Measurements from ENCODE around the gene JAK1. TPM values are rescaled to one million over a fixed set of nuclear protein-coding genes. Genes with fewer than 3 reads are reported as not detected.

JAK1 gene
- total and polyA plus RNA-seq, 9 of the 15 experiments (the other 6 are each of a cell fraction or from before 2014, with no cell fraction given), result 9.7 to 44.1 (median 42.5) TPM

GRCh38 chr1:64948905-64949833, 17.2 kb downstream of the JAK1 start (continued):
- TF ChIP-seq SAFB2 (IDR thresholded peaks at IDR 0.05; ENCODE audit: borderline replicate concordance, low read depth, low read length, severe bottlenecking), result no peak
- TF ChIP-seq, protein P1, sequence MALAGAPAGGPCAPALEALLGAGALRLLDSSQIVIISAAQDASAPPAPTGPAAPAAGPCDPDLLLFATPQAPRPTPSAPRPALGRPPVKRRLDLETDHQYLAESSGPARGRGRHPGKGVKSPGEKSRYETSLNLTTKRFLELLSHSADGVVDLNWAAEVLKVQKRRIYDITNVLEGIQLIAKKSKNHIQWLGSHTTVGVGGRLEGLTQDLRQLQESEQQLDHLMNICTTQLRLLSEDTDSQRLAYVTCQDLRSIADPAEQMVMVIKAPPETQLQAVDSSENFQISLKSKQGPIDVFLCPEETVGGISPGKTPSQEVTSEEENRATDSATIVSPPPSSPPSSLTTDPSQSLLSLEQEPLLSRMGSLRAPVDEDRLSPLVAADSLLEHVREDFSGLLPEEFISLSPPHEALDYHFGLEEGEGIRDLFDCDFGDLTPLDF (CRISPR knock-in tag; IDR thresholded peaks at IDR 0.05), result no peak
- no peak for TF ChIP-seq ZNF197 (CRISPR knock-in tag; IDR thresholded peaks at IDR 0.05; ENCODE audit: low read depth)
- no peak for TF ChIP-seq NBN (IDR thresholded peaks at IDR 0.05; ENCODE audit: low read depth)
- TF ChIP-seq NFXL1 (CRISPR knock-in tag; IDR thresholded peaks at IDR 0.05), result no peak
- TF ChIP-seq ILK (tag; IDR thresholded peaks at IDR 0.05; ENCODE audit: borderline replicate concordance, low read depth), result no peak
- TF ChIP-seq RB1 (IDR thresholded peaks at IDR 0.05; ENCODE audit: low read depth), result no peak
- no peak for TF ChIP-seq HBP1 (CRISPR knock-in tag; IDR thresholded peaks at IDR 0.05)
- TF ChIP-seq CHD1 (IDR thresholded peaks at IDR 0.05; ENCODE audit: low read length), result no peak
- no peak for TF ChIP-seq ZNF444 (CRISPR knock-in tag; IDR thresholded peaks at IDR 0.05)
- 0 out of 2 replicates have a peak, but pooled peaks have one; percentile 39 for TF ChIP-seq ZNF766 (CRISPR knock-in tag; conservative IDR thresholded peaks at IDR 0.05)
- no peak for TF ChIP-seq HNRNPUL1 (IDR thresholded peaks at IDR 0.05; ENCODE audit: low read length)
- TF ChIP-seq GTF2F1 (IDR thresholded peaks at IDR 0.05; ENCODE audit: low read depth, low read length), result no peak
- TF ChIP-seq ETV6 (IDR thresholded peaks at IDR 0.05; ENCODE audit: borderline replicate concordance in 1 of 2, low read depth in 2 of 2, low read length in 1 of 2), result no peak
- TF ChIP-seq ETV6 (CRISPR knock-in tag; IDR thresholded peaks at IDR 0.05; ENCODE audit: borderline replicate concordance), result no peak
- TF ChIP-seq ZNF717 (CRISPR knock-in tag; IDR thresholded peaks at IDR 0.05), result no peak
- TF ChIP-seq UBTF (IDR thresholded peaks at IDR 0.05; ENCODE audit: borderline replicate concordance in 1 of 2, low read depth in 2 of 2, low read length in 2 of 2), result no peak
- no peak for TF ChIP-seq TSC22D4 (tag; IDR thresholded peaks at IDR 0.05)
- TF ChIP-seq MYBL2 (IDR thresholded peaks at IDR 0.05; ENCODE audit: low read depth), result no peak
- no peak for TF ChIP-seq MYBL2 (CRISPR knock-in tag; IDR thresholded peaks at IDR 0.05; ENCODE audit: borderline replicate concordance)
- TF ChIP-seq POLR2H (tag; IDR thresholded peaks at IDR 0.05; ENCODE audit: low read depth), result peak; percentile 65
- no peak for TF ChIP-seq PHB (CRISPR knock-in tag; IDR thresholded peaks at IDR 0.05)
- TF ChIP-seq ZC3H4 (CRISPR knock-in tag; IDR thresholded peaks at IDR 0.05; ENCODE audit: borderline replicate concordance), result no peak
- TF ChIP-seq MAFF (IDR thresholded peaks at IDR 0.05; ENCODE audit: low read length), result no peak

Data from K562 (cell line).